Measurements from ENCODE around the gene SLC27A2. TPM values are rescaled to one million over a fixed set of nuclear protein-coding genes. Genes with fewer than 3 reads are reported as not detected.
A peak's percentile ranks its signal among the peaks of the same experiment; 100 is the strongest.

SLC27A2 gene
- total RNA-seq, 3 donors from 2014 or later = 7.2 to 15.0 (median 14.4) TPM

DNA sequence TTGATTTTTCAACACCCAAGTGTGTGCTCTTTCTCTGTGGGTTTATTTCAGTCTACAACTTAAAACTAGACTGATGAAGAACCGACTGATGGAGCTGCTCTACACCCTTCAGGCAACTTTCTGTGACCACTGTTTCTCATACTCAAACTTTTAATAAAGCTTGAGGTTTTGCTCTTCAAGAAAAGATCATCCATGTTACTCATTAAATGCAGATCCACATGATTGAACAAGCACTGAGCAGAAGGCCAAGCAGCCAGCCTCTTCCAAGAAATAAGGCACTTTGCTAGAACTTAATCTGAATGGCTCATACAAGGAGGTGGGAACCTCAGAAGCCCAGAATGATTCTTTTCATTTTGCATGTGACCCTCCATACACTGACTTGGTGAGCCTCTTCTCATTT lies 8.7 kb downstream of the SLC27A2 start:
- Mint-ChIP-seq H3K36me3 (ENCODE audit: insufficient read depth) (no peaks in the 10 kb centered on the region), H3K4me1 (ENCODE audit: low read depth) (no peaks in the 10 kb centered on the region), H3K9me3 (no peaks in the 10 kb centered on the region), H3K4me3 (no peak overlapping the region), H3K27me3 (ENCODE audit: low read depth) (no peaks in the 10 kb centered on the region)
- ATAC-seq (peak; percentile 46 to 52), DNase-seq (no peak)

DNA sequence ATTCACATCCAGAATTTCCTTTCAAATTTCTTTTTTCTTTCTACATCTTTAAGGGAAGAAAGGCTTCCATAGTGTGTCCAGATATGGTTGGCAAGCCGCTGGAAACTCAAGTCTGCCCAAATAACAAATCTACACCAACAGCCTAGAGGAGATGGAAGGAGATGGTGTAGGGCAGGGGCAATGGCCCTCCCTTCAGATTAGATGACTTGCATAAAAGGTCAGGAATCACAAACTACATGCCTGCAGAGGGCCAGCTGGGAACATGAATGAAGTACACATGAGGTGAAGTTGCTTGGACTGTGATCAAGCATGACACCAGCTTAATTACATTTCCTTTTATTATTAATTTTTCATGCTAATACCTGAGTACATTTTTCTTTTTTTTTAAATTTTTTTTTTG lies 10.2 kb downstream of the SLC27A2 start:
- ATAC-seq = no peak
- DNase-seq = no peak
- H3K4me1 Mint-ChIP-seq (ENCODE audit: low read depth) = no peaks in the 10 kb centered on the region
- H3K36me3 Mint-ChIP-seq (ENCODE audit: insufficient read depth) = no peaks in the 10 kb centered on the region
- no peak overlapping the region for H3K4me3 Mint-ChIP-seq
- no peaks in the 10 kb centered on the region for H3K27me3 Mint-ChIP-seq (ENCODE audit: low read depth)
- H3K9me3 Mint-ChIP-seq = no peaks in the 10 kb centered on the region

DNA sequence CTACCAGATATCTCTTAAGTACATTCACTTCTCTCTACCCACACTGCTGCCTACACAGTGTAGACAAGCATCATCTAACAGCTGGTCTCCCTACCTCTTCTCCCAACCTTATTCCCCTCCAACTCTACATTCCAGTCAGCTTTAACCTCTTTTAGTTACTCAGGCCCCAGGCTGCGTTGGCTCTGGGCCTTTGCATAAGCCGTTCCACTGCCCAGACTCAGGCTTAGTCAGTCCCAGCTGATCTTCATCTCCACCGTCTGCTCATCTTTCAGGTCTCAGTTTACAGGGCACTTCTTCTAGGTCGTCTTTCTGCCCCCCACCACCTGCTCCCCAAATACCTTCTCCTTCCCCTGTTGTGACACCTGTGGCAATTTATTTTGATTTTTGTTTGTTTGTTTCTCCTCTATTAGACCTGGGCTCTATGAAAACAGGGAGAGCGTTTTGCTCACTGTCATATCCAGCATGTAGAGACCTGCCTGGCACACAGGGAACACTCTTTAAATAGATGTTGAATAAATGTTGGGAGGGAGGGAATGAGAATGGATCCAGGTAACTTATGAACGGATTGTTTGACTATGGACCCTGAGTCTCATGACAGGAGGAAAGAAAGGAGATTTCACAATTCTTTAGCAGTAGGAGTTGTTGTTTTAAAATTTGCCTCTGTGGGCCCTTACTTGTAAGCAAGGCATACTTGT lies 11.1 kb downstream of the SLC27A2 start:
- H3K36me3 Mint-ChIP-seq (ENCODE audit: insufficient read depth) = no peaks in the 10 kb centered on the region
- no peaks in the 10 kb centered on the region for H3K9me3 Mint-ChIP-seq
- ATAC-seq (no peak), DNase-seq (no peak)
- H3K4me3 Mint-ChIP-seq = no peak overlapping the region
- no peaks in the 10 kb centered on the region for H3K4me1 Mint-ChIP-seq (ENCODE audit: low read depth)
- no peaks in the 10 kb centered on the region for H3K27me3 Mint-ChIP-seq (ENCODE audit: low read depth)

DNA sequence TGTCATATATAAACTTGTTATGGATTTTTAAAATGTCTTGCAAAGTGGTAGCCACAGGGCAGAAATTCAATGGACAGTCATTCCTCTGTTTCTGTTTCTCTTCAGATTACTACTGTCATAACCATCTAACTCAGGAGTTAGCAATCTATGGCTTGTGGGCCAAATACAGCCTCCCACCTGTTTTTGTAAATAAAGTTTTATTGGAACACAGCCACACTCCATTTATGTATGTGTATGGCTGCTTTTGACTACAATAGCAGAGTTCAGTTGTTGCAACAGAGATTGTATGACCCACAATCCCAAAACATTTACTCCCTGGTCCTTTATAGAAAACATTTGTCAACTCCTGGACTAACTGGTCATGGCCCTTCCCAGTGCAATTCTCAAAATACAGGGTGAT lies 20.0 kb downstream of the SLC27A2 start:
- H3K36me3 Mint-ChIP-seq (ENCODE audit: insufficient read depth) = peaks cover 4% of the 10 kb centered on the region
- H3K4me1 Mint-ChIP-seq (ENCODE audit: low read depth) = no peaks in the 10 kb centered on the region
- no peak for ATAC-seq

DNA sequence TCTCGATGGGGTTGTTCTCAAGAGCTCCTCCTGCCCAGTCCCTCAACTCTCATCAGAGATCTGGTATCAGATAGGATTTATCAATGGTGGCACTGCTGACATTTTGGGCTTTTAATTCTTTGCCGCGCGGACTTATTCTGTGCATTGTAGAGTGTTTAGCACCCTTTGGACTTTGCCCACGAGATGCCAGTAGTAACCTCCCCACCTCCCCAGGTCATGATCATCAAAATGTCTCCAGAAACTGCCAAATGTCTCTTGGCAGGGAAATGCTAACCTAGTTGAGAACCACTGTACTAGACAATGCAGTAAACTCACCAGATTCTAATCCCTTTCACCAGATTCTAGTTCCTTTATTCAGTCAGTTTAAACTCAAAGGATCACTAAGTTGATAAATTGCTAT lies 24.0 kb downstream of the SLC27A2 start:
- H3K36me3 Mint-ChIP-seq (ENCODE audit: insufficient read depth) = peaks cover 14% of the 10 kb centered on the region
- H3K9me3 Mint-ChIP-seq = peaks cover 3% of the 10 kb centered on the region
- no peaks in the 10 kb centered on the region for H3K4me1 Mint-ChIP-seq (ENCODE audit: low read depth)

More for the DNA sequence above, 20.0 kb downstream of the SLC27A2 start:
- Mint-ChIP-seq H3K4me3 (no peak overlapping the region), H3K27me3 (ENCODE audit: low read depth) (no peaks in the 10 kb centered on the region), H3K9me3 (no peaks in the 10 kb centered on the region)
- DNase-seq = no peak

DNA sequence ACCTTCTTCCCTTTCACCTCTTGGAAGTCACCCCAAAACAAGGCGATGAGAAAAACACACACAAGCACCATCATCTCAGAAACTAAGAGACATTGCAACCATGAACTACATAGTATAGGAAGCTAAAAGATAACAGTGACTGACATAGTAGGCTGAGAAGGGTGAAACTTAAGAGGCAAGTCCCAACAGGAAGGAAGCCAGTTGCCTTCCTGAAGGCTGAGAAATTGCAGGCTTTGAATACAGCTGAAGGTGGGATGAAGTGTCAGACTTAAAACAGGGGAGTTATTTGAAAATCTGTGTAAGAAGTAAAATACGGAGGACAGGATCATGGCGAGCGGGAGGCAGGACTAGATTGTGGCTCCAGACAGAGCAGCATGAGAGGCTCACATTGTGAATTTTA lies 27.8 kb downstream of the SLC27A2 start:
- Mint-ChIP-seq H3K4me3 (no peak overlapping the region), H3K9me3 (peaks cover 17% of the 10 kb centered on the region), H3K36me3 (ENCODE audit: insufficient read depth) (peaks cover 19% of the 10 kb centered on the region), H3K4me1 (ENCODE audit: low read depth) (no peaks in the 10 kb centered on the region), H3K27me3 (ENCODE audit: low read depth) (peaks cover 9% of the 10 kb centered on the region)
- ATAC-seq (no peak), DNase-seq (no peak)

More for the DNA sequence above, 24.0 kb downstream of the SLC27A2 start:
- DNase-seq (no peak), ATAC-seq (no peak)
- H3K4me3 Mint-ChIP-seq = no peak overlapping the region
- peaks cover 6% of the 10 kb centered on the region for H3K27me3 Mint-ChIP-seq (ENCODE audit: low read depth)

DNA sequence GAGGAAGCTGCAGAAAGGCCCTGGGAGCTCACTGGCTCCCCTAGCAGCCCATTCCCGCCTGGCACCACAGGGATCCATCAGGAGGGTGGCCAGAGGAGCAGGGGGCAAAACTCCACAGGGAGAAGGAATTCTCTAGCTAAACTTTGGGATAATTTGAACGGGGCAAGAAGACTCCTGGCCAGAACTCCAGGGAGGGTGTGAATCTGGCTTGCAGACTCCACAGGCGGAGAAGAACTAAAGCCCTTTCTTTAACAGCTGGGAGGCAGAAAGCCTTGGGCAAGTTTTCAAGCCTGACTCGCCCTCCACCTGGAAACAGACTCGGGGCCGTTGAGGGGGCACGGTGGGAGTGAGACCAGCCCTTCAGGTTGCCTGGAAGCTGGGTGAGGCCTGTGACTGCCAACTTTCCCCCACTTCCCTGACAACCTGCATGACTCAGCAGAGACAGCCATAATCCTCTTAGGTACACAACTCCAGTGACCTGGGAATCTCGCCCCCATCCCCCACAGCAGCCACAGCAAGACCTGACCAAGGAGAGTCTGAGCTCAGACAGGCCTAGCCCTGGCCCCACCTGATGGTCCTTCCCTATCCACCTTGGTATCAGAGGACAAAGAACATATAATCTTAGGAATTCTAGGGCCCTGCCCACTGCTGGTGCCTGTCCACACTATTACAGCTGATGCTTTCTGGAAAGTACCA lies 28.6 kb downstream of the SLC27A2 start:
- no peaks in the 10 kb centered on the region for H3K4me1 Mint-ChIP-seq (ENCODE audit: low read depth)
- H3K4me3 Mint-ChIP-seq = no peak overlapping the region
- H3K27me3 Mint-ChIP-seq (ENCODE audit: low read depth) = peaks cover 9% of the 10 kb centered on the region
- ATAC-seq (no peak), DNase-seq (no peak)
- peaks cover 17% of the 10 kb centered on the region for H3K9me3 Mint-ChIP-seq
- peaks cover 15% of the 10 kb centered on the region for H3K36me3 Mint-ChIP-seq (ENCODE audit: insufficient read depth)

DNA sequence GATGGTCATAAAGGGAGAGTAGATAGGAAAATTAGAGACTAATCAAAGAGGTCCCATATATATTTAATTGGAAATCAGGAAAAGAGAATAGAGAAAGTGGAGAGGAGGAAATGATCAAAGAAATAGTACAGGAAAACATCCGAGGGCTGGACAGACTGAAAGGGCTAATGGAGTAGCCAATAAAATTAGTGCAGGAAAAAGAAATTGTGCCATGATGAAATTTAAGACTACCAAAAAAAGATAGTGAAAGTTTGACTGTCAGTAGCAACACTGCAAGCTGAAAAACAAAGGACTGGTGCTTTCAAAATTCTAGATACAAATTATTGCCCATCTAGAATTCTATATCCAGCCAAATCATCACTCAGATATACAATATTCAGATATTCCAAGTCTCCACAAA lies 36.3 kb downstream of the SLC27A2 start:
- peaks cover 4% of the 10 kb centered on the region for H3K27me3 Mint-ChIP-seq (ENCODE audit: low read depth)
- H3K4me1 Mint-ChIP-seq (ENCODE audit: low read depth) = no peaks in the 10 kb centered on the region
- peaks cover 3% of the 10 kb centered on the region for H3K9me3 Mint-ChIP-seq
- H3K36me3 Mint-ChIP-seq (ENCODE audit: insufficient read depth) = no peaks in the 10 kb centered on the region
- ATAC-seq (no peak), DNase-seq (no peak)
- no peak overlapping the region for H3K4me3 Mint-ChIP-seq

DNA sequence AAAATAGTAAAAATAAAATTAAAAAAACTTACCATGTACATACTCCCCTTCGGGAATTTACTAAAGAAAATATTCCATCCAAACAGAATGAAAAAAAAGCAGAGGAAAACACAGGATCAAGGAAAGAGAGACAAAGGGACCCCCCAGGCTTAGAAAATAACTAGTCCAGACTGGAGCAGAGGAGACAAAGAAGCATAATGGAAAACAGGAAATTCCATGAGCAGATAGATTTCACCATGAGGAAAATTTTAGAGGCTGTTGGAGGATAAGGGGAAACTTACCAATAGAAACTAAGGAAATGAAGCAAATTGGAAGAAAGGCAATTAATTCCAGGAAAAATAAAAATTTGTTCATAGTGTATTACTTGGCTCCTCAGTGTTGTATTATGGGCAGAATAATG lies 36.7 kb downstream of the SLC27A2 start:
- Mint-ChIP-seq H3K36me3 (ENCODE audit: insufficient read depth) (no peaks in the 10 kb centered on the region), H3K9me3 (peaks cover under 1% of the 10 kb centered on the region), H3K27me3 (ENCODE audit: low read depth) (peaks cover 3% of the 10 kb centered on the region), H3K4me1 (ENCODE audit: low read depth) (no peaks in the 10 kb centered on the region), H3K4me3 (no peak overlapping the region)
- ATAC-seq (no peak), DNase-seq (no peak)

DNA sequence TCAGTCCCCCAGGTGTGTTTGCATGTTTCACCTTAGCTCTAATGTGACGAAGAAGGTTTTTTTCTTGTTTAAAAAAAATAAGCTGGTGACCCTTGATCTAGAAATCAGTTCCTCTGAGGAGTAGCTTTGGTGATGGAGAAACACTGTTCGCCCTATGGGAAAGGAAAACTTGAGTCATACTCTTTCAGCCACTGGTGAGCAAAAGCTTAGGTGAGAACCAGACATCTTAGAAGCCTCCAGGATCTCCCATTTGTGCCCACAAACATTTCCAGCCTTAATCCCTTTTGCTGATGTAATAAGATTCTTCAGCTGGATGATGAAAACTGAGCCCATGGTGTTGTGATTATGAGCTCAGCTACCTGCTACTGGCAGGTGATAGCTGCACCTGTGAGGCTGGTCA lies 37.8 kb downstream of the SLC27A2 start:
- ATAC-seq (no peak), DNase-seq (no peak)
- H3K9me3 Mint-ChIP-seq = no peaks in the 10 kb centered on the region
- H3K4me3 Mint-ChIP-seq = no peak overlapping the region
- H3K27me3 Mint-ChIP-seq (ENCODE audit: low read depth) = no peaks in the 10 kb centered on the region
- H3K4me1 Mint-ChIP-seq (ENCODE audit: low read depth) = no peaks in the 10 kb centered on the region
- H3K36me3 Mint-ChIP-seq (ENCODE audit: insufficient read depth) = no peaks in the 10 kb centered on the region

DNA sequence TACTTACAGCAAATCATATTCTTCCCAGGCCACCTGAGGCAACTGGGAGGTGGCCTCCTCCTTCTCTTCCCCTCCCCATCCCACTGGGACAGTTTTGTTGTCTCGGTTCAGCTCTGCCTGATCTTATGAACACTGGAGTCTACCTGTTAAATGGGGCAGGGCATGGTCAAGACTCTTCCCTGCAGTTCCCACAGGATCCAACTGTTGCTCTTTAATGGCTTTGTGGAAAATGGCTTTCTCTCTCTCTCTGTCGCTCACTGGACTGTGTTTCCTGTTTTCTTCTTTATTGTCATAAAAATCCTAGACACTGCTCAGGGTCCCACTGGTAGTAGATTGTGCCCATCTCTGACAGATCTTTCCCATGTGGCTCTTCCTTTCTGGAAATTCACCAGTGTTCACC lies 40.2 kb downstream of the SLC27A2 start:
- H3K27me3 Mint-ChIP-seq (ENCODE audit: low read depth) = no peaks in the 10 kb centered on the region
- H3K9me3 Mint-ChIP-seq = no peaks in the 10 kb centered on the region
- ATAC-seq = no peak
- DNase-seq = no peak
- no peak overlapping the region for H3K4me3 Mint-ChIP-seq
- H3K36me3 Mint-ChIP-seq (ENCODE audit: insufficient read depth) = no peaks in the 10 kb centered on the region
- no peaks in the 10 kb centered on the region for H3K4me1 Mint-ChIP-seq (ENCODE audit: low read depth)

DNA sequence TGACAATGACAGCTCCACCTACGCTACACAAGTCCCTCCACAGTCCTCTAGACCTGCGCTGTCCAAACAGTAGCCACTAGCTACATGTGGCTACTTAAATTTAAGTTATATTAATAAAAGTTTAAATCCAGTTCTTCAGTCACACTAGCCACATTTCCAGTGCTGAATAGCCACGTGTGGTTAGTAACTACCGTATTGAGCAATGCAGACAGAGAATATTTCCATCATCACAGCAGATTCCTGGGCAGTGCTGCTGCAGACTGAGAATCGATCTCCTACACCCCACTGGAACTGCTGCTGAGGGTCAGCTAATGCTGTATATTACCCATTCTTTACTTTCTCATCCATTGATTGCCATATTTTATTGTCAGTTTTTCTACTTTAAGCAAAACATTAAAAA lies 42.6 kb downstream of the SLC27A2 start:
- Mint-ChIP-seq H3K4me3 (no peak overlapping the region), H3K27me3 (ENCODE audit: low read depth) (no peaks in the 10 kb centered on the region), H3K4me1 (ENCODE audit: low read depth) (no peaks in the 10 kb centered on the region), H3K36me3 (ENCODE audit: insufficient read depth) (no peaks in the 10 kb centered on the region), H3K9me3 (no peaks in the 10 kb centered on the region)
- ATAC-seq = no peak
- no peak for DNase-seq

DNA sequence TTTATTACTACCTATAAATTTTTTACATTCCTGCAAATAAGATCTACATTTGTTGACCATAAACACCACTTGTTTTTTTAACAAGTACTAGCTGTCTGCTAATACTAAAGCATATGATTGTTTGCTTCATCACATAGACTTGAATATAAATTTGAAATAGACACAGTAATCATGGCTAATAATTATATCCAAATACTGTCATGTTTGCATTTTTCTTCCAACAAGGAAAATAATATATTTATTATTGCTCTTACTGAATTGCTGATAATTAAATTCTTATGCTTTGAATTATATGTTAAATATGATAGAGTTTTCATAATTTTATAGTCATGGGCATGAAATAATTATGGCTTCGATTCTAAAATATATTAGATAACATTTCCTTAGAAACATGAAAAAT lies 43.1 kb downstream of the SLC27A2 start:
- ATAC-seq = no peak
- H3K36me3 Mint-ChIP-seq (ENCODE audit: insufficient read depth) = no peaks in the 10 kb centered on the region

DNA sequence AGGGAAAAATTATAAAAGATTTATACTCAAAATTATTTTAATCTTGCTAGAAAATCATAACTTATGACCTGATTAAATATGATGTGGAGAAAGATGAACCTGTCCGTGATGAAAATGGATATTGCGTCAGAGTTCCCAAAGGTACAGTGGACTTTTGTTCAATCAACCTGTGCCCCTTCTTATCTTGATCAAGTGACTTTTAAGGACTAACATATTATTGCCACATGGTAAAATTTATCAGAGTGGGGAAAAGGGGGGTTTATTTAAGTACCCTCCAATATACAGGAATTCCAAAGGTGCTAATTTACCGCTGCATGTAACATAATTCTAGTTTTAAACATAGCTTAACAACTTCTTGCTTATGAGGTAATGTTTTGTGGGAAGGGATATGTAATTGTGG lies 43.9 kb downstream of the SLC27A2 start:
- Mint-ChIP-seq H3K9me3 (no peaks in the 10 kb centered on the region), H3K27me3 (ENCODE audit: low read depth) (no peaks in the 10 kb centered on the region), H3K4me1 (ENCODE audit: low read depth) (no peaks in the 10 kb centered on the region), H3K36me3 (ENCODE audit: insufficient read depth) (peaks cover 2% of the 10 kb centered on the region), H3K4me3 (no peak overlapping the region)
- no peak for ATAC-seq
- no peak for DNase-seq

More for the DNA sequence above, 43.1 kb downstream of the SLC27A2 start:
- Mint-ChIP-seq H3K4me1 (ENCODE audit: low read depth) (no peaks in the 10 kb centered on the region), H3K27me3 (ENCODE audit: low read depth) (no peaks in the 10 kb centered on the region), H3K9me3 (no peaks in the 10 kb centered on the region), H3K4me3 (no peak overlapping the region)
- DNase-seq = no peak

DNA sequence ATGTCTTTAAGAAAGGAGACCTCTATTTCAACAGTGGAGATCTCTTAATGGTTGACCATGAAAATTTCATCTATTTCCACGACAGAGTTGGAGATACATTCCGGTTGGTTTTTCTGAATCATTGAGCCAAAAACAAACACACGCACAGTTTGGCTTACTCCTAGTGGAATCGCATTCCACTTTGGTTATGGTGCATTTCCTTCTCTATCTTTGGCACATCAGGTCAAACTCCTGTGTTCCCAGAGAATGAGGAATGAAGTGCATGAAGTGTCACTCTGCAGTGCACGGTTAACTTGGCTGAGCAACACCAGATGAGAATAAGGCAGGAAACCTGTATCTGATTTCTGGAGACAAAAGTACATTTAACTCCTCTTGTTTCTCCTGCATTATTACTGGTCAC lies 45.1 kb downstream of the SLC27A2 start:
- no peak overlapping the region for H3K4me3 Mint-ChIP-seq
- H3K4me1 Mint-ChIP-seq (ENCODE audit: low read depth) = no peaks in the 10 kb centered on the region
- no peaks in the 10 kb centered on the region for H3K27me3 Mint-ChIP-seq (ENCODE audit: low read depth)
- no peak for DNase-seq
- no peak for ATAC-seq
- H3K36me3 Mint-ChIP-seq (ENCODE audit: insufficient read depth) = peaks cover 2% of the 10 kb centered on the region
- H3K9me3 Mint-ChIP-seq = no peaks in the 10 kb centered on the region

Data from activated T-cell treated with anti-CD3 and anti-CD28 coated beads, Interleukin-2, amount 50 U/mL, for 4 hours (primary cell).